ENCODE data around the gene COL20A1.

COL20A1 gene

GRCh38 chr20:63321148-63321831 lies 28.3 kb downstream of the COL20A1 start:
- DNase-seq (ENCODE audit: low read depth) = no peak

GRCh38 chr20:63322146-63322932 lies 29.4 kb downstream of the COL20A1 start:
- DNase-seq (ENCODE audit: low read depth) = no peak

- no peak for DNase-seq (ENCODE audit: low read depth)
These were observed 29.9 kb downstream of the COL20A1 start for GRCh38 chr20:63322933-63323273.

GRCh38 chr20:63323357-63323981 lies 30.5 kb downstream of the COL20A1 start:
- DNase-seq (ENCODE audit: low read depth) = no peak

GRCh38 chr20:63325021-63325471 lies 32.1 kb downstream of the COL20A1 start:
- no peak for DNase-seq (ENCODE audit: low read depth)

- no peak for DNase-seq (ENCODE audit: low read depth)
These were observed 32.7 kb downstream of the COL20A1 start for GRCh38 chr20:63325554-63326313.

GRCh38 chr20:63326314-63327230 lies 33.6 kb downstream of the COL20A1 start:
- no peak for DNase-seq (ENCODE audit: low read depth)

- no peak for DNase-seq (ENCODE audit: low read depth)
These were observed 34.3 kb downstream of the COL20A1 start for GRCh38 chr20:63327231-63327745.

GRCh38 chr20:63328026-63328700 lies 35.2 kb downstream of the COL20A1 start:
- no peak for DNase-seq (ENCODE audit: low read depth)

- DNase-seq (ENCODE audit: low read depth) = no peak
These were observed 35.8 kb downstream of the COL20A1 start for GRCh38 chr20:63328718-63329275.

- no peak for DNase-seq (ENCODE audit: low read depth)
These were observed 36.5 kb downstream of the COL20A1 start for GRCh38 chr20:63329331-63330083.

GRCh38 chr20:63330084-63330760 lies 37.2 kb downstream of the COL20A1 start:
- no peak for DNase-seq (ENCODE audit: low read depth)

- DNase-seq (ENCODE audit: low read depth) = no peak
These were observed 38.0 kb downstream of the COL20A1 start for GRCh38 chr20:63330940-63331339.

- DNase-seq (ENCODE audit: low read depth) = no peak
These were observed 38.9 kb downstream of the COL20A1 start for GRCh38 chr20:63331741-63332400.

- DNase-seq (ENCODE audit: low read depth) = no peak
These were observed 39.7 kb downstream of the COL20A1 start for GRCh38 chr20:63332488-63333240.

GRCh38 chr20:63333241-63333836 lies 40.4 kb downstream of the COL20A1 start:
- DNase-seq (ENCODE audit: low read depth) = no peak

- DNase-seq (ENCODE audit: low read depth) = no peak
These were observed 41.4 kb downstream of the COL20A1 start for GRCh38 chr20:63334356-63334755.
